ENCODE data around the gene MAD1L1. TPM values are rescaled to one million over a fixed set of nuclear protein-coding genes. Genes with fewer than 3 reads are reported as not detected.

Gene MAD1L1
- total RNA-seq, 1 experiment from 2014 or later = 38.5 TPM

DNA sequence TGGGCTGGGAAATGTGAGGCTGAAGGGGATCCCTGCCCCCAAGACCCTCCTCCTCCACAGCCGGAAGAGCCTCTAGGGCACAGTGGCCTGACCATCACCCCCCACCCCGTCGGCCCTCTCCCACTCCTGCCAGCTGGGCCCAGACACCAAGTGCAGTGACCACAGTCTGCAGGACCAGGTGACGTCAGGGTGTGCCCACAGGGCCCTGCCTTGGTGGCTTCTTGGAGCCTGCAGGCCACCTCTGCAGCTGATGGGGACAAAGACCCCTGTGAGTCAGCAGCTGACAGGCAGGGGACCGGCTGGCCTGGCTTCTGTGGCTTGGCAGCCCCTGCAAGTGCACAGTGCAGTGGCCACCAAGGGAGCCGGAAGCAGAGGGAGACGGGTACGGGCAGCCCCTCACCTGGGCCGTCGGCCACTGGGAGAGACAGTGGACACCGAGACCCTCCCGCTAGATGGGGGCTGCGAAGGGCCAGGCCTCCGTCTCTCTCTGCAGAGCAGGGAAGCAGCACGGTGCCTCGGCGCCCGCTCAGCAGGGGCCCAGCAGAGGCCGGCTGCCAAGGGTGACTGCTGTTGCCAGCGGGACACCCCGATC lies 288.0 kb downstream of the MAD1L1 start:
- Histone ChIP-seq H4K20me1 (ENCODE audit: insufficient read depth) (no peaks in the 10 kb centered on the region), H3K79me2 (ENCODE audit: insufficient read depth, low read length) (no peaks in the 10 kb centered on the region), H3K4me2 (ENCODE audit: low read length) (no peak overlapping the region), H3K4me1 (ENCODE audit: control insufficient read depth in 1 of 2, insufficient read depth in 2 of 2, low read length in 2 of 2) (peaks cover 12 to 13% of the 10 kb centered on the region in 2 experiments; a peak in 3 of 4 replicates), H3K4me3 (replicated peaks in 1 of 2; ENCODE audit: low read depth in 1 of 2, low read length in 2 of 2) (no peak overlapping the region), H3K9me3 (ENCODE audit: control insufficient read depth in 1 of 2, insufficient read depth in 1 of 2, low read depth in 1 of 2, low read length in 2 of 2) (no peaks in the 10 kb centered on the region), H3K9ac (ENCODE audit: low read length) (no peak overlapping the region), H3K27ac (ENCODE audit: low read depth, low read length) (no peak overlapping the region), H3K27me3 (ENCODE audit: insufficient read depth, low read length) (no peaks in the 10 kb centered on the region), H3K9me2 (ENCODE audit: insufficient read depth) (no peaks in the 10 kb centered on the region), H2AFZ (ENCODE audit: low read depth, low read length, poor library complexity, severe bottlenecking) (no peak overlapping the region), H3K36me3 (ENCODE audit: control insufficient read depth in 1 of 2, insufficient read depth in 2 of 2, low read length in 2 of 2) (no peaks in the 10 kb centered on the region)
- ChIA-PET CTCF (no interaction called here), RAD21 (ENCODE audit: low non-redundant PET in 1 of 2, low total read pairs in 2 of 2, uncharacterized antibody in 2 of 2, unreplicated experiment in 2 of 2) (no interaction called here), POLR2A (no interaction called here)
- BruUV-seq (replicated peaks) = no TSS peak
- TF ChIP-seq EGR1 (IDR thresholded peaks at IDR 0.05; ENCODE audit: low read depth) = no peak
- TF ChIP-seq SP1 (IDR thresholded peaks at IDR 0.05; ENCODE audit: low read depth) = no peak
- no peak for TF ChIP-seq ZFX (IDR thresholded peaks at IDR 0.05)
- TF ChIP-seq, protein P1, sequence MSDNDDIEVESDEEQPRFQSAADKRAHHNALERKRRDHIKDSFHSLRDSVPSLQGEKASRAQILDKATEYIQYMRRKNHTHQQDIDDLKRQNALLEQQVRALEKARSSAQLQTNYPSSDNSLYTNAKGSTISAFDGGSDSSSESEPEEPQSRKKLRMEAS (IDR thresholded peaks at IDR 0.05) = no peak
- TF ChIP-seq, protein P2, sequence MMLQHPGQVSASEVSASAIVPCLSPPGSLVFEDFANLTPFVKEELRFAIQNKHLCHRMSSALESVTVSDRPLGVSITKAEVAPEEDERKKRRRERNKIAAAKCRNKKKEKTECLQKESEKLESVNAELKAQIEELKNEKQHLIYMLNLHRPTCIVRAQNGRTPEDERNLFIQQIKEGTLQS (IDR thresholded peaks at IDR 0.05) = no peak
- TF ChIP-seq, protein P3, sequence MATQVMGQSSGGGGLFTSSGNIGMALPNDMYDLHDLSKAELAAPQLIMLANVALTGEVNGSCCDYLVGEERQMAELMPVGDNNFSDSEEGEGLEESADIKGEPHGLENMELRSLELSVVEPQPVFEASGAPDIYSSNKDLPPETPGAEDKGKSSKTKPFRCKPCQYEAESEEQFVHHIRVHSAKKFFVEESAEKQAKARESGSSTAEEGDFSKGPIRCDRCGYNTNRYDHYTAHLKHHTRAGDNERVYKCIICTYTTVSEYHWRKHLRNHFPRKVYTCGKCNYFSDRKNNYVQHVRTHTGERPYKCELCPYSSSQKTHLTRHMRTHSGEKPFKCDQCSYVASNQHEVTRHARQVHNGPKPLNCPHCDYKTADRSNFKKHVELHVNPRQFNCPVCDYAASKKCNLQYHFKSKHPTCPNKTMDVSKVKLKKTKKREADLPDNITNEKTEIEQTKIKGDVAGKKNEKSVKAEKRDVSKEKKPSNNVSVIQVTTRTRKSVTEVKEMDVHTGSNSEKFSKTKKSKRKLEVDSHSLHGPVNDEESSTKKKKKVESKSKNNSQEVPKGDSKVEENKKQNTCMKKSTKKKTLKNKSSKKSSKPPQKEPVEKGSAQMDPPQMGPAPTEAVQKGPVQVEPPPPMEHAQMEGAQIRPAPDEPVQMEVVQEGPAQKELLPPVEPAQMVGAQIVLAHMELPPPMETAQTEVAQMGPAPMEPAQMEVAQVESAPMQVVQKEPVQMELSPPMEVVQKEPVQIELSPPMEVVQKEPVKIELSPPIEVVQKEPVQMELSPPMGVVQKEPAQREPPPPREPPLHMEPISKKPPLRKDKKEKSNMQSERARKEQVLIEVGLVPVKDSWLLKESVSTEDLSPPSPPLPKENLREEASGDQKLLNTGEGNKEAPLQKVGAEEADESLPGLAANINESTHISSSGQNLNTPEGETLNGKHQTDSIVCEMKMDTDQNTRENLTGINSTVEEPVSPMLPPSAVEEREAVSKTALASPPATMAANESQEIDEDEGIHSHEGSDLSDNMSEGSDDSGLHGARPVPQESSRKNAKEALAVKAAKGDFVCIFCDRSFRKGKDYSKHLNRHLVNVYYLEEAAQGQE (IDR thresholded peaks at IDR 0.05; ENCODE audit: low read depth) = no peak
- no peak for TF ChIP-seq RAD21 (IDR thresholded peaks at IDR 0.05; ENCODE audit: low read depth)
- no peak for ATAC-seq
- intact Hi-C loops (cut with micrococcal nuclease) = no loop called here
- DNase-seq (ENCODE audit: low read depth, low spot score) = no peak
